NCI-H2171 (cell line): ENCODE data around the gene ZFP36L1.
A peak's percentile ranks its signal among the peaks of the same experiment; 100 is the strongest.

Experiments
- DNase-seq: peaks from one replicate; lab custom pipeline; 2025; lab: John Stamatoyannopoulos, UW

Gene ZFP36L1

GRCh38 chr14:68762953-68763764 lies 29.7 kb downstream of the ZFP36L1 start:
- peak; percentile 14 for DNase-seq

- no peak for DNase-seq
These were observed 31.5 kb downstream of the ZFP36L1 start for GRCh38 chr14:68761391-68761790.

- no peak for DNase-seq
These were observed 32.1 kb downstream of the ZFP36L1 start for GRCh38 chr14:68760761-68761160.

- DNase-seq, result no peak
These were observed 32.9 kb downstream of the ZFP36L1 start for GRCh38 chr14:68759937-68760336.

- no peak for DNase-seq
These were observed 33.8 kb downstream of the ZFP36L1 start for GRCh38 chr14:68759017-68759560.

GRCh38 chr14:68758301-68758700 lies 34.6 kb downstream of the ZFP36L1 start:
- no peak for DNase-seq

GRCh38 chr14:68757618-68758081 lies 35.2 kb downstream of the ZFP36L1 start:
- DNase-seq, result no peak

- no peak for DNase-seq
These were observed 36.1 kb downstream of the ZFP36L1 start for GRCh38 chr14:68756734-68757133.

GRCh38 chr14:68756000-68756481 lies 36.8 kb downstream of the ZFP36L1 start:
- DNase-seq, result no peak

GRCh38 chr14:68755016-68755353 lies 37.9 kb downstream of the ZFP36L1 start:
- no peak for DNase-seq

GRCh38 chr14:68753690-68754089 lies 39.2 kb downstream of the ZFP36L1 start:
- no peak for DNase-seq

- DNase-seq, result no peak
These were observed 40.4 kb downstream of the ZFP36L1 start for GRCh38 chr14:68752271-68753006.

GRCh38 chr14:68749487-68750475 lies 43.1 kb downstream of the ZFP36L1 start:
- DNase-seq, result no peak

- no peak for DNase-seq
These were observed 44.2 kb downstream of the ZFP36L1 start for GRCh38 chr14:68748691-68749090.

- no peak for DNase-seq
These were observed 44.6 kb downstream of the ZFP36L1 start for GRCh38 chr14:68748260-68748659.

GRCh38 chr14:68747393-68747792 lies 45.5 kb downstream of the ZFP36L1 start:
- DNase-seq, result no peak

GRCh38 chr14:68744613-68745012 lies 48.3 kb downstream of the ZFP36L1 start:
- DNase-seq, result no peak

- DNase-seq, result no peak
These were observed 50.9 kb downstream of the ZFP36L1 start for GRCh38 chr14:68741839-68742470.

GRCh38 chr14:68741477-68741791 lies 51.4 kb downstream of the ZFP36L1 start:
- DNase-seq, result no peak

- DNase-seq, result no peak
These were observed 51.9 kb downstream of the ZFP36L1 start for GRCh38 chr14:68740788-68741476.

GRCh38 chr14:68739701-68740100 lies 53.2 kb downstream of the ZFP36L1 start:
- no peak for DNase-seq
